Peyer's patch (tissue), 4 donors: Measurements from ENCODE around the gene SURF2. TPM values are rescaled to one million over a fixed set of nuclear protein-coding genes. Genes with fewer than 3 reads are reported as not detected.

Source experiments
- DNase-seq, 3 donors: peaks; one replicate each; pipeline ENCODE4 v3.0.0-alpha.2; 2017 to 2019
- H3K27ac ChIP-seq, 4 donors: fragments of 200-600 bp; sonication (generic); one replicate each; pipeline ENCODE4 v1.5.1; 2016 to 2019
- H3K27me3 ChIP-seq, 2 donors: fragments of 200-600 bp; sonication (generic); one replicate each; pipeline ENCODE4 v1.5.1; 2019
- H3K36me3 ChIP-seq, 3 donors: fragments of 200-600 bp; sonication (generic); one replicate each; pipeline ENCODE4 v1.5.1; 2016 to 2019
- H3K4me1 ChIP-seq, 4 donors: fragments of 200-600 bp; sonication (generic); one replicate each; pipeline ENCODE4 v1.5.1; 2016 to 2019
- H3K4me3 ChIP-seq, 4 donors: fragments of 200-600 bp; sonication (generic); 1 replicate in 3 of 4; 2 replicates in 1 of 4; pipeline ENCODE4 v1.5.1; 2016 to 2019; ENCODE audit warnings: mild to moderate bottlenecking in 1 of 4
- H3K9me3 ChIP-seq, 4 donors: fragments of 200-600 bp; sonication (generic); one replicate each; pipeline ENCODE4 v1.5.1; 2016 to 2019; ENCODE audit warnings: mild to moderate bottlenecking in 1 of 4
- POLR2A ChIP-seq, 2 donors: fragments of 450-650 bp; IDR thresholded peaks; one replicate each; pipeline ENCODE4 v1.5.1; 2017; ENCODE audit warnings: antibody characterized with exemption in 2 of 2, mild to moderate bottlenecking in 2 of 2, moderate library complexity in 2 of 2
- total RNA-seq, 4 donors: library from RNA; depleted of rRNA; stranded (reverse); fragments of >200 nt; gene quantifications; one replicate each; pipeline ENCODE4 v1.1.0, GENCODE V29; 2016
- TF ChIP-seq, protein P1 (sequence below), 6 experiments: fragments of 450-650 bp in 4 of 6; fragments of 200-600 bp in 2 of 6; sonication (generic) in 1 of 6; IDR thresholded peaks; one replicate each; pipeline ENCODE4 v1.5.1; 2017 to 2019; ENCODE audit warnings: antibody characterized with exemption in 6 of 6, mild to moderate bottlenecking in 3 of 6, moderate library complexity in 1 of 6

Gene SURF2
- total RNA-seq, 4 donors from 2014 or later = 5.4 to 18.9 (median 15.3) TPM

DNA sequence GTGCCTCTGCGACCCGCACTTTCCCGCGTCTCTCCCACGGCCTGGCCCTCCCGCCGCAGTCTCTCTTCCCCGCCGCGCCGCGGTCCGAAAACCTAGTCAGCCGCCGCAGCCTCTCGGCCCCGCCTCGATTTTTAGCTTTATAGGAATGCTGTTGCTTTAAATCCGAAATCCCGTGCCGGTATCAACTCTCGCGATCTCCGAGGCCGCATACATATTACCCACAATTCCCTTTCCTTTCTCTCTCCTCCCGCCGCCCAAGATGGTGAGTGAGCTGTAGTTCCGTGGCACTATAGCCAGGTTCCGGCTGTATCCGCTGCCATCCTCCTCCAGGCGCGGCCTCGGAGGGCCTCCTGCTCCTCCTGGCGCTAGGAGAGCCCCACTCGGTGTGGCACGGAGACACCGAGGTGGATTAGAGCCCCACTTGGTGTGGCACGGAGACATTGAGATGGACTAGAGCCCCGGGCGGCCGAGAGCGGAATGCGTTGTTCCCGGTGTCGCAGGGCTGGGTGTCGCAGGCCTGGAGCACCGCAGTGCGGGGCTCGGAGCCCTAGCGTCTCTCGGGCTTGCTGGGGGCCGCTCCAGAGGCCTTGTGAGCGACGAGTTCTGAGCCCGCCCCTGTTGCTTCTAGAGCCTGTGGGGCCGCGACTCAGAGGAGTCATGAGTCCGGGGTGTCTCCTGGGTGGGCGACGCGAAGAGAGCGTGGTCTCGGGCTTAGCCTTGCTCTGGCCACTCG, 8.2 kb upstream of the SURF2 start, which contains the start of the genes MED22 and RPL7A:
Gene MED22 (minus strand): TSS at position 147 of the 733 bp plus-strand sequence. CDS start 1,469 bp downstream, outside the sequence.
Gene RPL7A (plus strand): TSS at position 234 of the 733 bp plus-strand sequence. CDS start 26 bp downstream, at position 260.
- TF ChIP-seq, protein P1, sequence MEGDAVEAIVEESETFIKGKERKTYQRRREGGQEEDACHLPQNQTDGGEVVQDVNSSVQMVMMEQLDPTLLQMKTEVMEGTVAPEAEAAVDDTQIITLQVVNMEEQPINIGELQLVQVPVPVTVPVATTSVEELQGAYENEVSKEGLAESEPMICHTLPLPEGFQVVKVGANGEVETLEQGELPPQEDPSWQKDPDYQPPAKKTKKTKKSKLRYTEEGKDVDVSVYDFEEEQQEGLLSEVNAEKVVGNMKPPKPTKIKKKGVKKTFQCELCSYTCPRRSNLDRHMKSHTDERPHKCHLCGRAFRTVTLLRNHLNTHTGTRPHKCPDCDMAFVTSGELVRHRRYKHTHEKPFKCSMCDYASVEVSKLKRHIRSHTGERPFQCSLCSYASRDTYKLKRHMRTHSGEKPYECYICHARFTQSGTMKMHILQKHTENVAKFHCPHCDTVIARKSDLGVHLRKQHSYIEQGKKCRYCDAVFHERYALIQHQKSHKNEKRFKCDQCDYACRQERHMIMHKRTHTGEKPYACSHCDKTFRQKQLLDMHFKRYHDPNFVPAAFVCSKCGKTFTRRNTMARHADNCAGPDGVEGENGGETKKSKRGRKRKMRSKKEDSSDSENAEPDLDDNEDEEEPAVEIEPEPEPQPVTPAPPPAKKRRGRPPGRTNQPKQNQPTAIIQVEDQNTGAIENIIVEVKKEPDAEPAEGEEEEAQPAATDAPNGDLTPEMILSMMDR (IDR thresholded peaks at IDR 0.05) = peak in 5 of 6 experiments; percentile 6 to 37 (median 30)
- peak; percentile 82 for TF ChIP-seq POLR2A (IDR thresholded peaks at IDR 0.05)
- no peaks in the 10 kb centered on the region for H3K9me3 ChIP-seq
- H3K27ac ChIP-seq = peak within 1 kb of the TSS; percentile 87 to 92 (median 90)
- H3K36me3 ChIP-seq = peaks cover 0 to 68% (median 3%) of the 10 kb centered on the region in 3 donors
- peaks cover 0 to 28% (median 22%) of the 10 kb centered on the region in 4 donors for H3K4me1 ChIP-seq
- peak within 1 kb of the TSS; percentile 84 to 99 (median 94) for H3K4me3 ChIP-seq
- H3K27me3 ChIP-seq = no peaks in the 10 kb centered on the region
- DNase-seq = peak; percentile 90 to 98 (median 94)

DNA sequence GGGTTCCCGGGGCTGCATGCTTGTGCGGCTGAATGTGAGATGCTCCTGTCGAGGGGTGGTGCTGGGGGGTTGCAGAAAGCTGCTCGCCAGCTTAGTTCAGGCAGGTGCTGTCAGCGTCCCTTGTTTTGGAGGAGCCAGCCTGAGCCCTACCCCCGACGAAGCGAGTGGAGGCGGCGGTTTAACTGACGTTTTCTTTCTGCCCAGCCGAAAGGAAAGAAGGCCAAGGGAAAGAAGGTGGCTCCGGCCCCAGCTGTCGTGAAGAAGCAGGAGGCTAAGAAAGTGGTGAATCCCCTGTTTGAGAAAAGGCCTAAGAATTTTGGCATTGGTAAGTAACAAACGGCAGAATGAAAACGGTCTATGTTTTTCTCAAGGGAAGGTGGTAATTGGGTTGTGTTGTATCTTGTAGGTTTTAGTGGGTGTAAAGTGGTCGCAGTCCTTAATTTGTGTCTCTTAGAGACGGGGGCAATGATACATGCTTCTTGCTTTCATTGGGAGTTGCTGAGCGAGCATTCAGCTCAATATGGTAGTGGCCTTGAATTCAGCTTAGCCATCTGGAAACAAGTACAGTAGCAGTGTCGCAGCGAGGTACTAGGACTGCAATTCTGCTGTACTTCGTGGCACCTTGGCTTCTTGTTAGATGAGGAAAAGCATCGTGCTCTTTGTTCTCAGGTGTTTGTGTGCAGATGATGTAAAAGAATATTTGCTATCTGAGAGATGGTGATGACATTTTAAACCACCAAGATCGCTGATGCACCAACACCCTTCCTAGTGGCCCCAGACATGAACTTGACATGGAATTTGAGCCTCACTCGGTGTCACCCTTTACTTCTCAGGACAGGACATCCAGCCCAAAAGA, 7.4 kb upstream of the SURF2 start:
- H3K27me3 ChIP-seq = no peaks in the 10 kb centered on the region
- H3K4me1 ChIP-seq = peaks cover 0 to 28% (median 22%) of the 10 kb centered on the region in 4 donors
- no peaks in the 10 kb centered on the region for H3K9me3 ChIP-seq
- H3K36me3 ChIP-seq = peaks cover 0 to 68% (median 3%) of the 10 kb centered on the region in 3 donors
- H3K4me3 ChIP-seq = peak overlapping the region; percentile 84 to 99 (median 94)
- no peak for DNase-seq
- TF ChIP-seq, protein P1 (IDR thresholded peaks at IDR 0.05) = no peak
- TF ChIP-seq POLR2A (IDR thresholded peaks at IDR 0.05) = no peak
- peak overlapping the region; percentile 87 to 92 (median 90) for H3K27ac ChIP-seq

DNA sequence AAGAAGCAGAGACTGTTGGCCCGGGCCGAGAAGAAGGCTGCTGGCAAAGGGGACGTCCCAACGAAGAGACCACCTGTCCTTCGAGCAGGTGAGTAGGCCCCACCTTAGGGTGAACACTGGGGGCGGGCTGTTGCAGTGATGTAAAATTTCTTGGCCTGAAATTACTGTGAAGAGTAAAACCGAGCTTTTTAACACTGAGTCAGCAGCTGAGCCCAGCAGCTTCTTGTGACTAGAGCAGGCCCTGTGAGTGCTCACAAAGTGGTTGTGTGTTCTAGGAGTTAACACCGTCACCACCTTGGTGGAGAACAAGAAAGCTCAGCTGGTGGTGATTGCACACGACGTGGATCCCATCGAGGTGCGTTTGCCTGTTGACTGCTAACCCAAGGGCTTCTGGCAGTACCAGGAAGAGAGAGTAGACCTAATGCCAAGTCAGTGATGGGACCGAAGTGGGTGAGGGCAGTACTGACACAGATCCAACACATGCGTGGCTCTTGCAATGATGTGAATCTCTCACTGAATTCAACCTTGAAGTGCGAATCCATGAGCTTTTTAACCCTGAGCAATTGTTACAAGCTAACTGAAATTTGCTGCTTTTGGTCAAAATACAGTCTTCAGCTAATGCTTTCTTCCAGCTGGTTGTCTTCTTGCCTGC, 6.3 kb upstream of the SURF2 start:
- H3K4me3 ChIP-seq = no peak overlapping the region
- DNase-seq = no peak
- no peaks in the 10 kb centered on the region for H3K9me3 ChIP-seq
- no peaks in the 10 kb centered on the region for H3K27me3 ChIP-seq
- peaks cover 0 to 58% (median 3%) of the 10 kb centered on the region in 3 donors for H3K36me3 ChIP-seq
- TF ChIP-seq, protein P1 (IDR thresholded peaks at IDR 0.05) = no peak
- no peak for TF ChIP-seq POLR2A (IDR thresholded peaks at IDR 0.05)
- H3K27ac ChIP-seq = no peak overlapping the region
- H3K4me1 ChIP-seq = peaks cover 0 to 33% (median 22%) of the 10 kb centered on the region in 4 donors

DNA sequence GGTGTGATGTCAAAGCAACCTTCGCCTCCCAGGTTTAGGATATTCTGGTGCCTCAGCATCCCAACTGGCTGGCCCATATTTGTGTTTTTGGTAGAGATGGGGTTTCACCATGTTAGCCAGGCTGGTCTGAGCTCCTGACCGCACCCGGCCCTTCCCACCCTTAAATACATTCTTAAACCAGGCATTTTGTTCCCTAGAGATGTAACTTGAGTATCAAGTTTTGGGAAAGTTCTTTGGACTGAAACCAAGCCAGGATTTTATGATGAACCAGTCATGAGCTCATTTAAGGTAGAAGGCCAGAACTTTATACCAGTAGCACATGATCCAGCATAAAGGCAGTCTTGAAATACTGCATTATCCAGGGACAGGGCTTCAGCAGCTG, 4.8 kb upstream of the SURF2 start:
- no peak for DNase-seq

More for the DNA sequence above, 4.8 kb upstream of the SURF2 start:
- Histone ChIP-seq H3K27ac (no peak overlapping the region), H3K4me1 (peaks cover 0 to 31% (median 23%) of the 10 kb centered on the region in 4 donors), H3K36me3 (peaks cover 0 to 50% (median 3%) of the 10 kb centered on the region in 3 donors), H3K27me3 (no peaks in the 10 kb centered on the region), H3K4me3 (no peak overlapping the region), H3K9me3 (no peaks in the 10 kb centered on the region)
- TF ChIP-seq POLR2A (IDR thresholded peaks at IDR 0.05) = no peak
- TF ChIP-seq, protein P1 (IDR thresholded peaks at IDR 0.05) = no peak
